SKM-1 (cell line): ENCODE results near the gene ANKRD28.
"Not testable (repeated sequence)": the region's sequence is repeated elsewhere in the genome, so short reads cannot be mapped to it uniquely, and the experiment has no call there.

Experiments used
- DNase-seq: peaks from one replicate; lab custom pipeline; 2025; ENCODE audit not compliant: unreplicated experiment; lab: John Stamatoyannopoulos, UW

Gene ANKRD28

DNA sequence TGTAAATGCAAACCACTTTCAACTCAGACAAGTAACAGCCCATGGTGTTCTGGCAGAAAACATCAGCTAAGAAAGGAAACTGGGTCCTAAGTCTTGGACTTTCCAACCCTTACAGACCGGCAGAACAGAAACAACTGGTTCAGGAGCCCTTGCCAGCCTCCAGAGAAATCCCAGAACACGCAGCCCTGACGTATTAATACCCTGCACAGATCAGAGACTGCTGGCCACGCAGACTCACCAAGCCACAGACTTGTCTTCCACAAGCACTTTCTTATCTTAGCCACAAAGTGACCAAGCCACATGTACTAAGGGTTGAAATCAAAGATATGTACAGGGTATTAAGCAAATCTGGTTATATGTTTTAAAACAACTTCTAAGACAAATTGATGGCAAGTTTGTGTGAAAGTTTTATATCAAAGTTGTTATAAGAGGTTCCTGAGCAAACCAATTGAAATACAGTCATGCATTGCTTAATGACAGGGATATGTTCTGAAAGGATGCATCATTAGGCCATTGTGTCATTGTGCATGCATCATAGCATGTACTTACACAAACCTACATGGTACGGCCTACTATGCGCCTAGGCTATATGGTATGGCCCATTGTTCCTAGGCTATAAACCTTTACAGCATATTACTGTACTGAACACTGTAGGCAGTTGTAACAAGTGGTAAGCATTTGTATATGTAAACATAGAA, 159.4 kb downstream of the ANKRD28 start:
- no peak for DNase-seq

DNA sequence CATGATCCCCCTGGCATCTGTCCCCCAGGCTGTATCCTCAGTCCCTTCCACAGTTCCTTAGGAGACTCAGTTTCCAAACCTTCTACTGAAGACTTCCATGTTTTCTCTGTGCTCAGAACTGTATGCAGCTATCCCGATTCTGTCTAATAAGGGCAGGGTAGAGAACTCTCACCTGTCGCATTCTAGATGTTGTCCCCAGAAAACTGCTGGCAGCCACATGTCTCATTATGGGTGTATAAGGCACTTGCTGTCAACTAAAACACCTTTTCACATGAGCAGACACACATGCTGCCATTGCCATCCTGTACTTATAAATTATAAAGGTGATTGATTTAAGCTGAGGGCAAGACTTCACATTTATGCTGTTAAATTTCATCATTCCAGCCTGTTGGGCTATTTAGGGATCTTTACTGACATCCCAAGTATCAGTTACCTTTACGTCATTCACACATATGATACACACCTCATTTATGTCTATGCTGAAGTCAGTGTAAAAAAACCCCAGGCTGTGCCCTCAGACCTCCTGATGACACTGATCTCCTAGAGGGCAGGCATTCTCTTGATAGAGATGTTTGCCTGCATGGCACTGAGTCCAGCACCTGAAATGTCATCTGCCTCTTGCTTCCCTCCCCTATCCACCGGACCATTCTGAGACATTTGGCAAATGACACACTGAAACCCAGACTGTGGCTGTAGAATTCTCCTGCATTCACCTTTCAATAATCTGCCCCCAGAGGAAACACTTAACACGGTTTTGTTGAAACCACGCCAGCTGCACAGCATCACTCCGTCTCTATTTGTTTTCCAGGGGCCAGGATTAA, 160.4 kb downstream of the ANKRD28 start:
- no peak for DNase-seq

DNA sequence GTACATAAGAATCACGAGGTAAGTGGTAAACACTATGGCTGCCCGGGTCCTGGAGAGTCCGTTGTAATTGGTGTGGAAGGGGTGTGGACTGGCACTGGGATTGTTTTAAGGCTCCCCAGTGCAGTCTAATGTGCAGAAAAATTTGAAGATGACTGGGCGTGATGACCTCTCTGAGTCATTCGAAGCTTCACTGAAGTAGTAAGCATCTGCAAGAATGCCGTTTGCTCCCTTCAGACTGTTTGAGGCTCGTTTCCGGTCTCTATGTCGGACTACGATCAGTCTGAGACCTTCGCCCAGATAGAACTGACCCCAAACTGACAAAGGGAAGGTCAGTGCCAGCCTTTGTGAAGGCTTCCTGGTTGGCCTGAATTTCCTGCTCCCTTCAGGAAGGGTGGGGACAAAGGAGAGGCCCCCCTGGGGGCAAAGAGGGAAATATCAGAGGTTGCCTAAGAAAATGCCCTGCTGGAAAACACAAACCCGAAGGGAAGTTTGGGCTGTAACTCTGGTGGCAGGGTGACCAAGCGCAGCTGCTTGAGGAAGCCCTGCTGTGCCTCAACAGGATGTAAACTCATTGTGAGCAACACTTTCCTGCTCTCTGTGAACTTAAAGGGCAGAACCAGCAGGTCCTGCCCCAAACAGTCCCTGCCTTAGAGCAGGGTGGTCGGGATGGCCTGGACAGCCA, 161.6 kb downstream of the ANKRD28 start:
- DNase-seq: no peak

DNA sequence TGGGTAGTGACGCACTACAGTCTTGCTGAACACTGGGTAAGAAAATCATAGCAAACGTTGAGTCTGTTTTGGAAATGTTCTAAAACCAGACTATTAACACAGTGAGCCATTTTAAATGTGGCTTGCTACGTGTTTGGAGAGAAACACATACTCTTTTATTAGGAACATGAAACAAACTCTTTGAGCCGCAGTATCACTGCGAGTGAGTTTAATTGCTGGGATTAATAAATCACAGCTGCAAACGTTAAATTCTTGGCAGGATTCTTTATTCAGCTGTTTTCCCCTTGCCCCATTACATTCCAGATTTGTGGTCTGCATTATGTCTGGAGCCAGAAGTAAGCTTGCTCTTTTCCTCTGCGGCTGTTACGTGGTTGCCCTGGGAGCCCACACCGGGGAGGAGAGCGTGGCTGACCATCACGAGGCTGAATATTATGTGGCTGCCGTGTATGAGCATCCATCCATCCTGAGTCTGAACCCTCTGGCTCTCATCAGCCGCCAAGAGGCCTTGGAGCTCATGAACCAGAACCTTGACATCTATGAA, 162.6 kb downstream of the ANKRD28 start:
- no peak for DNase-seq

DNA sequence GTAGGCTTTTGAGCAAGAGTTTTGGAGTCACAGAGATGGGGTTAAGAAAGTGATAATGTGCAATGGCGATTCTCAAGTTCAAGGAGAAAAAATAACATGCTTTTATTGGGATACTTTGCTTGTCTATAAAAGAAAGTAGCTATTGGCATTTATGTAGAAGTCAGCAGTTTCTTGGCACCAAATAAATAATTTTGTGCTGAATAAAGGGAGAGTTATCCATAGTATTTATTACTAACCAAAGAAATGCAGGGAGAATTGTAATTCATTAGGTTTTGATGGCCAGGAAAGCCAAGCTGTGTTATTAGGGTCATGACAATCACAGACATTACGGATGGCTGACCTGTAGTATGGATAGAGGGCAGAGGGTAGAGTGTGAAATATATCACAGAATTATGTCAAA, 163.1 kb downstream of the ANKRD28 start:
- DNase-seq: no peak

DNA sequence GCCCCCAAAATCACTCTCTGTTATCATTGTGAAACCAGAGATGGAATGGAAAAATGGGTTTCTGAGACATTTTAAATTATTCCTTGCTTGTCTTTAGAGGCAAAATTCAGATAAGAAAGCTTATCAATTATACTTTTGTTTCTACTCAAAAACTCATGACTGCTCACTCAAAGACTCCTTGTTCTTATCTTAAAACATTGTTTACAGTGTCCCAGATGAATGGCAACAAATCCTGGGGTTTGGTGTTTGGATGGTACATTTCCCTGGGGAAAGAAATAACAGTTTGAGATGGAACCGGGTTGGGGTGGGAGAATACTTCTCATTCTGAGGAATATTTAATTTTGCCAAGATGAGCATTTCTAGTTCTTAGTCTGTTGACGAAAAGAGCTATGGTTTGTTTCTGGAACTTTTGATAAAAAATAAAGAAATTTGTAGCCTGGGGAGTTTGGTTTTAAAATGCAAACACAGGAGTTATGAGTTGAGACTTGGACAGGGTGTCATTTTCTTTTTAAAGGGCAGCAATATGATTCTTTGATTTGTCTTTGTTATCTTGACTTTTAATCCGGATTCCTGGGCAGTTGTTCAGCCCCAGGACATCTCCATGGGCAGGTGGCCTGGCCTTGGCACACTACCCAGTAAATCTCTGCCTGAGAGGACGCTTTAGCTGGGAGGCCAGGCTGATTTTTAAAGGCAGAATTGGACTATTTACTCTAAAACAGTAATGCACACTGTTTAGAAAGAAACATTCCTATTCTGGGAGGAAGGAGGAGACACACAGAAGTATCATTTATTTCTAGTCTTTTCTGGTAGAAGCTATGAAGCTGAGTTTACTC, 163.8 kb downstream of the ANKRD28 start:
- no peak for DNase-seq

DNA sequence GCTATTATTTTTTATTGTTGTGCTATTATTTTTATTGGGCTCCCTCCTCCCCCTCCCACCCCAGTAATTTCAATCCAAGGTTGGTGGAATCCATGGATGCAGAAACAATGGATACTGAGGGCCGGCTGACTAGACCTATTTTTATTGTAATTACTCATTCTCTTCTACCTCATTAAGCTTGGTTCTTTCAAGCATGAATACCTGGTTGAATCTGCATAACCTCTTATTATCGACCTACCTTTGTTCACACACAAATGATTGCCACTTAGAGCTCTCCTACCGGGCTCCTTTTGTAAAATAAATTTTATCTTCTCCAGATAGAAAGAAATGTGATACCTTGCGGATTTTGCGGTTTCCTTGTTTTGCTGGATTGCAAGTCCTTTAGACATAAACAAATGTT, 164.6 kb downstream of the ANKRD28 start:
- DNase-seq: no peak

DNA sequence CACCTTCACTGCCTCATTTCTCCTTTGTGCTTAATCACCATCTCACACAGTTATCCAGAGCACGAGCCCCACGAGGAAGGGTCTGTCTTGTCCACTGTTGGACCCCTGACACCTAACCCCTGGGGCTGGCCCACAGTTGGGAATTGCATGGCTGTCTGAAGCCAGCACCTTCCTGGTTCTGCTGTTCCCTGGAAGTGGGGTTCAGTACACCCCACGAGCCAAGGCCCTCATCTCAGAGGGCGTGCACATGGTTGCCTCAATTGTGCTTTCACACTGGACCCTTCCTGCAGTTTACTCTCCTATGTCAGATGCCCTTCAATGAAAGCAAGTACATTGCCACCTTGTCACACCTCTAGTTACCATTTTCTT, 165.6 kb downstream of the ANKRD28 start:
- DNase-seq: no peak

DNA sequence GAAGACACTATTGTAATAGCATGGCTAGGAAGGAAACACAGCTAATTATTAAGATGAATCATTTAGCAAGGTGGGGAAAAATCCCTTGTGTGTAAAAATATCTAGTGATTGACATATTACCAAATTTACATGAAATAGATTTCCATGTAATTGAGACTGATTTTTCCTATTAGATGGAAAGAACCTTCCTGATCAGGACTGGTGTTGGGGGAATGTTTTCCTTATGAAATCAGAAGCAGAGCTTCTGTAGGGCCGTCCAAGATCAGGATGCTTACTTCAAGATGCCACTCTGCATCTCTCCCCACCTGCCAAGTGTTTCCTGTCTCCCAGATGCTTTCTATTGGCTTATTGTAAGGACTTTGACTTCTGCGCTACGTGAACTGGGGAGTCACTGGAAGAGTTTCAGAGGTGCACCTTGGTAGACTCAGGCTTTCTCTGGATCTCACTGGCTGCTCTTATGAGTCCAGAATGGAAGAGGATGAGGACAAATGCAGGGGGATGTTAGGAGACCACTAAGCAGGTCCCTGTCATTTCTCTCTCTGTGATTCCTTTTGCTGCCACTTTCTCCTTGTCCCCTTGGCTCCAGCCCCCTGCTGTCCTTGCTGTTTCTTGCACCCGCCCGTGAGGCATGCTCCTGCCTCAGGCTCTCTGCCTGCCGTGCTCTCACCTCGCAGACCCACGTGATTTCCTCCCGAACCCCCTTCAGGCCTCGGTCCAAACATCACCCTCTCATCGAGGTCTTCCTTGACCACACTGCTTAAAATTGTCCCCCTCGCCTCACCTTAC, 166.2 kb downstream of the ANKRD28 start:
- DNase-seq: no peak

DNA sequence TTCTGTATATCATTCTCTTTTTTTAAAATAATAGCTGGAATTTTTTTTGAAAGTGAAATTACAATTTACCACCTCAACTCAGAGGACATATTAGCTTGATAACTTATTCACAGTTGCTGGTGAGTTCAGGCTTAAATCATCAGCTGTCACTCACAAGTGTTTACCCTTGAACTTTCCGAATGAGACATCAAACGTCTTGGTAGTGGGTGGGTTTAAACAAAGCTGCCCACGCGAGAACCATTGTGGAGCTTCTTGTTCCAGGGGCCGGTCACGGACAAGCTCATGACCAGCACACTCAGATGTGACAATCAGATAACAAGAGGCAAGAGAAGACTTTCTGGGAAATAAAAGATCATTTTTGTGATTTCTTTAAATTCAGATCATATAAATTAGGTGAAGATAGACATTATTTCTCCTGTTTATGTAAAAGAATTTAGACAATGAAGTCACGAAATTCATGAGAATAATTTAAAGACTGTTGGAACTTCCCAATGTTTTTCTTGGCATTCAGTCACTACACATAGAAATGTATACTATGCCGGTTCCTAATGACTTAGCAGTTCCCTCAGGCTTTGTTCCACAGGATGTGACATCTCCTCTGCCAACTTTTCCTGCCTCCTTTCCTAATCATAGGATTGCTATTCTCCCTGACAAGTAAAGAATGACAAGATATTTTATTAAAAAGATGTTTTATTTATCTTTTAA, 167.0 kb downstream of the ANKRD28 start:
- no peak for DNase-seq

DNA sequence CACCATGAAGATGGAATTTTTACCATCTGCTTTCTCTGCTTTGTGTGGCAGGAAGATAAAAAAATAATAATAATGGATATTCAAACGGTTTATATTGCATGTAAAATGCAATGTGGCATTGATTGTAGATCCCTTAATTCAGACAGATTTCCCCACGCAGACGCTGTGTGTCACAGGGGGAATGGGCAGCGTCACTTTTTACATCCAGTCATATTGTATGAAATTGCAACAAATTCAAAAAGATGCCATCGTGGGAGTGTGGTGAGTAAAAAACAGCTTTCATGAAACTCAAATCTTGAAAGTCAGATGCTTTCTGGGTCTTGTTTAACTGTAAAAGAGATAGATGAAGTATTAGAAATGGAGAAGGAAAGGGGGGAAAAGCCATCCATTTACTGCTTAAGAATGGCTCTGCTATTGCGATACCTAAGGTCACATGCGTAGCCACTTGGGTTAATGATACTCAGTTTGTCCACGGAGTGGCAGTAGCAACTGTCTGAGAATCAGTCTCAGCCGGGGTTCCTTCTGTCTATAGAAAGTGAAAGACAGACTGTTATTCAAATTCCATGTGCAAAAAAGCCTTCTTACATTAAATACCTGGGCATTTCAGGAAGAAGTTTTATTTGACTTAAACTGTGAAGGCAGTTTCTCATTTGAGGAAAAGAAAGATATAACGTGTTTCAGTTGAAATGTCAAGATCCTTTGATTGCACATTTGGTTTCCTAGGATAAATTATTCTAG, 167.8 kb downstream of the ANKRD28 start:
- DNase-seq: peak; percentile 31

DNA sequence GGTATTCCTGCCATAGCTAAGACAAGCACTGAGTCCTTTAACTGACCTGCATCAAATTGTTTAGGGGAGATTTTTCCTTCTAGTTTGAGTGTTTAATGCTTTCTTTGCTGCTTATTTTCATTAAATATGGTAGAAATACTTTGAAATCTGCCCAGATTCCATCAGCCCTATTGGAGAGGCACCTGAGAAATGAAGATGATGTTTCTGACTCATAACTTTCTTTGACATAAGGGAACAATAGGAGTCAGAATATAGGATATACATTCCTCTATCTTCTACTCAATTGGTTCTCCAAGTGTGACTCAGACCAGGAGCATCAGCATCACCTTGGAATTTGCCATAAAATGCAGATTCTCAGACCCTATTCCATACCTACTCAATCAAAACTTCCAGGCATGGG, 168.8 kb downstream of the ANKRD28 start:
- DNase-seq: no peak

DNA sequence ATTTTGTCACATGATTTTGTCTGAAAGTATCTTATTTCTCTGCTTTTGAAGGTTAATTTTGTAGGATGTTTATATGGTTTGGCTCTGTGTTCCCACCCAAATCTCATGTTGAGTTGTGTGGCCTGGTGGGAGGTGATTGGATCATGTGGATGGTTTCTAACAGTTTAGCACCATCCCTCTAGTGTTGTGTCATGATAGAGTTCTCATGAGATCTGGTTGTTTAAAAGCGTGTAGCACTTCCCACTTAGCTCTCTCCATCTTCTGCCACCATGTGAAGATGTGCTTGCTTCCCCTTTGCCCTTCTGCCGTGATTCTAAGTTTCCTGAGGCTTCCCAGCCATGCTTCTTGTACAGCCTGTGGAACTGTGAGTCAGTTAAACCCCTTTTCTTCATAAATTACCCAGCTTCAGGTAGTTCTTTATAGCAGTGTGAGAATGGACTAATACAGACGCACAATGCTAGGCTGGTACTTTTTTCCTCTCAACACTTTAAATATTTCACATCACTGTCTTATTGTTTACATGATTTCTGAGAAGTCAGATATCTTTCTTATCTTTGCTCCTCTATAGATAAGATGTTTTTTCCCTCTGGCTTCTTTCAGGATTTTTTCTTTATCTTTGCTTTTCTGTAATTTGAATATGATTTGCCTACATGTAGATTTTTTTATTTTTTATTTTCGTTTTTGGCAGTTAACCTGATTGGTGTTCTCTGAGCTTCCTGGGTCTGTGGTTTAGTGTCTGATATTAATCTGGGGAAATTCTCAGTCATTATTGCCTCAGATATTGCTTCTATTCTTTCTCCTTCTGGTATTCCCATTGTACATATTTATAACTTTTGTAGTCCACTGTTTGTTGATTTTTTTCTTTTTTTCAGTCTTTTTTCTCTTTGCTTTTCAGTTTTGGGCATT, 174.0 kb downstream of the ANKRD28 start:
- no peak for DNase-seq

DNA sequence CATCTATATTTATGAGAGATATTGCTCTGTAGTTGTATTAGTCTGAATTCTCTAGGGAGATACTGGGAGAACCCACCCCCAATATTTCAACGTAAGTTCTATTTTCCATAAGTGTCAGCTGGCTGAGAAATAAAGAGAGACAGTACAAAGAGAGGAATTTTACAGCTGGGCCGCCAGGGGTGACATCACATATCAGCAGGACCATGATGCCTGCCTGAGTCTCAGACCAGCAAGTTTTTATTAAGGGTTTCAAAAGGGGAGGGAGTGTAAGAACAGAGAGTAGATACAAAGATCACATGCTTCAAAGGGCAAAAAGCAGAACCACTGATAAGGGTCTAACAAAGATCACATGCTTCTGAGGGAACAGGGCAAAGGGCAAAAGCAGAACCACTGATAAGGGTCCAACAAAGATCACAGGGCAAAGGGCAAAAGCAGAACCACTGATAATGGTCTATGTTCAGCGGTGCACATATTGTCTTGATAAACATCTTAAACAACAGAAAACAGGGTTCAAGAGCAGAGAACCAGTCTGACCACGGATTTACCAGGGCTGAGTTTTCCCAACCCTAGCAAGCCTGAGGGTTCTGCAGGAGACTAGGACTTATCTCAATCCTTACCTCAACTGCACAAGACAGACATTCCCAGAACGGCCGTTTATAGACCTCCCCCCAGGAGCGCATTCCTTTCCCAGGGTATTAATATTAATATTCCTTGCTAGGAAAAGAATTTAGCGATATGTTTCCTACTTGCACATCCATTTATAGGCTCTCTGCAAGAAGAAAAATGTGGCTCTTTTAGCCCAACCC, 177.9 kb downstream of the ANKRD28 start:
- not testable (repeated sequence) for DNase-seq
